OCI-LY7 (cell line): ENCODE results near the gene INPP5F. TPM values are rescaled to one million over a fixed set of nuclear protein-coding genes. Genes with fewer than 3 reads are reported as not detected.

Source experiments
- BruUV-seq: library from RNA; stranded (reverse); fragments of 400-500 nt; replicated peaks from 2 replicates; lab custom pipeline; 2021; lab: Mats Ljungman, UMichigan
- CTCF ChIA-PET: fragments of 300-600 bp; sonication (Branson Sonifier 250); formaldehyde crosslinking; loops from one replicate; lab custom pipeline; 2022; ENCODE audit warnings: antibody characterized with exemption; ENCODE audit not compliant: unreplicated experiment; lab: Charles Lee
- POLR2A ChIA-PET: fragments of 300-600 bp; sonication (Branson Sonifier 250); formaldehyde crosslinking; loops from one replicate; lab custom pipeline; 2022; ENCODE audit warnings: antibody characterized with exemption; lab: Charles Lee
- DNase-seq: peaks from one replicate; pipeline ENCODE4 v3.0.0-alpha.2; 2015; ENCODE audit warnings: low spot score
- H2AFZ ChIP-seq: fragments of 200-600 bp; sonication (generic), shearing (Covaris generic); 2 replicates; pipeline ENCODE4 v1.6.1; 2014; ENCODE audit warnings: mild to moderate bottlenecking, antibody characterized with exemption, low read length, moderate library complexity
- H3K27ac ChIP-seq: fragments of 200-600 bp; sonication (generic); 2 replicates; pipeline ENCODE4 v1.5.1; 2014; ENCODE audit warnings: mixed run types, low read depth, mild to moderate bottlenecking, moderate library complexity, low read length, inconsistent platforms; ENCODE audit not compliant: poor library complexity, severe bottlenecking
- H3K36me3 ChIP-seq: fragments of 200-600 bp; sonication (generic); 2 replicates; pipeline ENCODE4 v1.6.1; 2014; ENCODE audit warnings: mild to moderate bottlenecking, antibody characterized with exemption, low read length, moderate library complexity, mixed read lengths; ENCODE audit not compliant: insufficient read depth
- H3K4me1 ChIP-seq: fragments of 200-600 bp; sonication (generic); 2 replicates; pipeline ENCODE4 v1.5.1; 2014; ENCODE audit warnings: mild to moderate bottlenecking, low read length; ENCODE audit not compliant: insufficient read depth, poor library complexity, severe bottlenecking
- H3K4me2 ChIP-seq: fragments of 200-600 bp; sonication (generic); 2 replicates; pipeline ENCODE4 v1.6.1; 2014; ENCODE audit warnings: mild to moderate bottlenecking, low read length
- H3K4me3 ChIP-seq: fragments of 200-600 bp; sonication (generic); 2 replicates; pipeline ENCODE4 v1.5.1; 2014; ENCODE audit warnings: mild to moderate bottlenecking, low read depth, low read length; ENCODE audit not compliant: poor library complexity, severe bottlenecking
- H3K79me2 ChIP-seq: fragments of 200-600 bp; sonication (generic); 2 replicates; pipeline ENCODE4 v1.6.1; 2016; ENCODE audit warnings: low read depth, mild to moderate bottlenecking, low read length, moderate library complexity, mixed read lengths; ENCODE audit not compliant: insufficient read depth
- H3K9me2 ChIP-seq: fragments of 200-600 bp; sonication (generic); 2 replicates; pipeline ENCODE4 v1.6.1; 2016; ENCODE audit warnings: mild to moderate bottlenecking, low read length, mixed read lengths; ENCODE audit not compliant: insufficient read depth
- H3K9me3 ChIP-seq: fragments of 200-600 bp; sonication (generic); 2 replicates; pipeline ENCODE4 v1.6.1; 2014; ENCODE audit warnings: mild to moderate bottlenecking, mixed run types, low read length, mixed read lengths
- H4K20me1 ChIP-seq: fragments of 200-600 bp; sonication (generic); 2 replicates; pipeline ENCODE4 v1.6.1; 2014; ENCODE audit warnings: mild to moderate bottlenecking, antibody characterized with exemption, low read length, moderate library complexity, mixed read lengths; ENCODE audit not compliant: insufficient read depth
- EZH2phosphoT487 ChIP-seq: fragments of 200-600 bp; sonication (generic); IDR thresholded peaks from 2 replicates; pipeline ENCODE4 v1.6.1; 2018; ENCODE audit warnings: low read depth, borderline replicate concordance, mild to moderate bottlenecking, mixed run types, antibody characterized with exemption, low read length, moderate library complexity, mixed read lengths
- intact Hi-C: fragments of 100-400 bp; cut with micrococcal nuclease; formaldehyde crosslinking; loops from one replicate; pipeline ENCODE4 v1.10.0; 2022; ENCODE audit not compliant: unreplicated experiment
- small RNA-seq: library from RNA; depleted of rRNA; stranded (forward); fragments of <200 nt; gene quantifications from one replicate; pipeline ENCODE3, GENCODE V24; 2014
- total RNA-seq, 2 experiments: library from RNA; depleted of rRNA in 1 of 2; stranded (reverse); fragments of >200 nt in 1 of 2; shearing (Covaris generic) in 1 of 2; gene quantifications; 2 replicates each; pipeline ENCODE4 v1.2.3, GENCODE V29; 2014 to 2022
- TF ChIP-seq, protein P1 (sequence below): fragments of 200-600 bp; sonication (generic); conservative IDR thresholded peaks from 2 replicates; pipeline ENCODE4 v1.5.1; 2014; ENCODE audit warnings: mild to moderate bottlenecking, antibody characterized with exemption, low read length, moderate library complexity, mixed read lengths

Gene INPP5F
- total RNA-seq, 2 experiments from 2014 or later: 6.2 to 12.8 TPM

GRCh38 chr10:119872860-119873681 lies 147.2 kb downstream of the INPP5F start:
- POLR2A ChIA-PET: interaction anchor here (0.5 to 3.6 kb wide), 14 partner anchors 8 to 278 kb away, joined by 3 to 39 read pairs (median 4); partner anchors contain the start of genes INPP5F and SEC23IP
- TF ChIP-seq EZH2phosphoT487: no peak
- TF ChIP-seq, protein P1, sequence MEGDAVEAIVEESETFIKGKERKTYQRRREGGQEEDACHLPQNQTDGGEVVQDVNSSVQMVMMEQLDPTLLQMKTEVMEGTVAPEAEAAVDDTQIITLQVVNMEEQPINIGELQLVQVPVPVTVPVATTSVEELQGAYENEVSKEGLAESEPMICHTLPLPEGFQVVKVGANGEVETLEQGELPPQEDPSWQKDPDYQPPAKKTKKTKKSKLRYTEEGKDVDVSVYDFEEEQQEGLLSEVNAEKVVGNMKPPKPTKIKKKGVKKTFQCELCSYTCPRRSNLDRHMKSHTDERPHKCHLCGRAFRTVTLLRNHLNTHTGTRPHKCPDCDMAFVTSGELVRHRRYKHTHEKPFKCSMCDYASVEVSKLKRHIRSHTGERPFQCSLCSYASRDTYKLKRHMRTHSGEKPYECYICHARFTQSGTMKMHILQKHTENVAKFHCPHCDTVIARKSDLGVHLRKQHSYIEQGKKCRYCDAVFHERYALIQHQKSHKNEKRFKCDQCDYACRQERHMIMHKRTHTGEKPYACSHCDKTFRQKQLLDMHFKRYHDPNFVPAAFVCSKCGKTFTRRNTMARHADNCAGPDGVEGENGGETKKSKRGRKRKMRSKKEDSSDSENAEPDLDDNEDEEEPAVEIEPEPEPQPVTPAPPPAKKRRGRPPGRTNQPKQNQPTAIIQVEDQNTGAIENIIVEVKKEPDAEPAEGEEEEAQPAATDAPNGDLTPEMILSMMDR: no peak
- H3K79me2 ChIP-seq: peaks cover 42% of the 10 kb centered on the region
- BruUV-seq: no TSS peak
- no peaks in the 10 kb centered on the region for H3K36me3 ChIP-seq
- no peaks in the 10 kb centered on the region for H3K9me2 ChIP-seq
- peak overlapping the region; percentile 85 for H2AFZ ChIP-seq
- peak overlapping the region; percentile 87 for H3K4me3 ChIP-seq
- peak overlapping the region; percentile 84 for H3K4me2 ChIP-seq
- intact Hi-C loops: loop anchor here (1.0 kb wide), 2 partner anchors 19 to 148 kb away; partner anchors contain the start of gene SEC23IP
- peak overlapping the region; percentile 61 for H3K27ac ChIP-seq
- peaks cover 25% of the 10 kb centered on the region for H4K20me1 ChIP-seq
- CTCF ChIA-PET: no interaction called here
- peak; percentile 91 for DNase-seq
- H3K9me3 ChIP-seq: no peaks in the 10 kb centered on the region
- peaks cover 25% of the 10 kb centered on the region for H3K4me1 ChIP-seq

- Histone ChIP-seq H2AFZ (no peak overlapping the region), H3K27ac (no peak overlapping the region), H3K4me1 (peaks cover 3% of the 10 kb centered on the region), H3K4me2 (no peak overlapping the region), H3K9me2 (no peaks in the 10 kb centered on the region), H3K4me3 (no peak overlapping the region), H3K36me3 (no peaks in the 10 kb centered on the region), H3K9me3 (no peaks in the 10 kb centered on the region), H3K79me2 (no peaks in the 10 kb centered on the region), H4K20me1 (no peaks in the 10 kb centered on the region)
- POLR2A ChIA-PET: no interaction called here
- CTCF ChIA-PET: no interaction called here
- DNase-seq: no peak
- TF ChIP-seq EZH2phosphoT487: no peak
- TF ChIP-seq, protein P1: no peak
- intact Hi-C loops: no loop called here
- no TSS peak for BruUV-seq
These were observed 152.7 kb downstream of the INPP5F start for GRCh38 chr10:119878524-119878923.

Small RNA genes lying within 50 kb of the gene (small RNA-seq; reads per million reads assigned to genes)
- not detected for gene RN7SL846P

Other genes with a start within 250 kb of the INPP5F start
- 16.9 and 22.5 TPM in 2 replicates for gene RGS10, start 183.3 kb upstream of the INPP5F start, total RNA-seq (2014; rRNA removed; shearing (Covaris generic))
- gene RGS10, start 183.3 kb upstream of the INPP5F start, total RNA-seq (2022): 45.2 and 48.8 TPM in 2 replicates
- gene TIAL1, start 129.1 kb upstream of the INPP5F start, total RNA-seq (2014; rRNA removed; shearing (Covaris generic)): 61.1 and 67.6 TPM in 2 replicates
- 172 and 174 TPM in 2 replicates for gene TIAL1, start 129.1 kb upstream of the INPP5F start, total RNA-seq (2022)
- gene BAG3, start 74.7 kb upstream of the INPP5F start, total RNA-seq (2014; rRNA removed; shearing (Covaris generic)): 0.41 and 1.9 TPM in 2 replicates
- gene BAG3, start 74.7 kb upstream of the INPP5F start, total RNA-seq (2022): 2.4 and 2.6 TPM in 2 replicates
- 49.9 and 53.8 TPM in 2 replicates for gene MCMBP, start 146.8 kb downstream of the INPP5F start, total RNA-seq (2014; rRNA removed; shearing (Covaris generic))
- gene MCMBP, start 146.8 kb downstream of the INPP5F start, total RNA-seq (2022): 77.5 and 78.1 TPM in 2 replicates
- gene SEC23IP, start 166.7 kb downstream of the INPP5F start, total RNA-seq (2014; rRNA removed; shearing (Covaris generic)): 19.9 and 21.4 TPM in 2 replicates
- gene SEC23IP, start 166.7 kb downstream of the INPP5F start, total RNA-seq (2022): 60.3 and 61.3 TPM in 2 replicates